Activated T-helper 2 cell treated with anti-CD3 and anti-CD28 coated beads, Interferon-gamma antibody, Interleukin-2, Interleukin-4, amounts not matched to agents 10 μg/mL and 5 μg/mL and 100 μg/mL, durations not matched to agents 14 hours and 24 hours and 36 hours (primary cell): ENCODE measurements around the gene PTPN7. TPM values are rescaled to one million over a fixed set of nuclear protein-coding genes. Genes with fewer than 3 reads are reported as not detected.
A peak's percentile ranks its signal among the peaks of the same experiment; 100 is the strongest.
"Not testable (repeated sequence)": the region's sequence is repeated elsewhere in the genome, so short reads cannot be mapped to it uniquely, and the experiment has no call there.

Experiments used
- DNase-seq: peaks from one replicate; pipeline ENCODE4 v3.0.0; 2021; ENCODE audit warnings: low spot score
- H3K27ac Mint-ChIP-seq: one replicate; pipeline ENCODE4 v1.8.0; 2021; ENCODE audit warnings: mixed read lengths
- H3K27me3 Mint-ChIP-seq: one replicate; pipeline ENCODE4 v1.8.0; 2021; ENCODE audit warnings: low read depth, mixed read lengths
- H3K36me3 Mint-ChIP-seq: one replicate; pipeline ENCODE4 v1.8.0; 2021; ENCODE audit warnings: low read depth, mixed read lengths
- H3K4me1 Mint-ChIP-seq: one replicate; pipeline ENCODE4 v1.8.0; 2021; ENCODE audit warnings: low read depth, mixed read lengths
- H3K4me3 Mint-ChIP-seq: one replicate; pipeline ENCODE4 v1.8.0; 2021; ENCODE audit warnings: low read depth, mild to moderate bottlenecking, moderate library complexity, mixed read lengths
- H3K9me3 Mint-ChIP-seq: one replicate; pipeline ENCODE4 v1.8.0; 2021; ENCODE audit warnings: mixed read lengths
- intact Hi-C: fragments of 100-400 bp; cut with micrococcal nuclease; formaldehyde crosslinking; loops from one replicate; pipeline ENCODE4 v1.15.1; 2023
- total RNA-seq: library from RNA; stranded (reverse); gene quantifications from 2 replicates; pipeline ENCODE4 v1.2.3, GENCODE V29; 2022

PTPN7 gene
- total RNA-seq, 1 donor from 2014 or later: 388 TPM

DNA sequence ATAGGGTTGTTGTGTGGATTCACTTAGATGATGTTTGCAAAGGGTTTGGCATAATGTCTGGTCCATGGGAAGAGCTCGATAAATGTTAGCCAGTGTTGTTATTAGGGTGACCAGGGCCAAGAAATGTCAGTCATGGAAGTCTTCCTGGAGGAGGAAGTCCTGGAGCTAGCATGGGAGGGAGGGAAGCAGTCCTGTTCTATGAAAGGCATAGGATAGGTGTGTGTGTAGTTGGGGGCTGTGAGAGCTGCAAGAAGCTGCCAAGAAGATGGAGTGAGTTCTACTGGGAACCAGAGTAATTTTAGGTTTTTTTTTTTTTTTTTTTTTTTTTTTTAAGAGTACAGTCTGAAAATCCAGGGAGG lies 37.9 kb upstream of the PTPN7 start:
- DNase-seq: no peak
- Mint-ChIP-seq H3K27ac (no peak overlapping the region), H3K9me3 (no peaks in the 10 kb centered on the region), H3K36me3 (no peaks in the 10 kb centered on the region), H3K4me3 (no peak overlapping the region), H3K4me1 (peaks cover 5% of the 10 kb centered on the region), H3K27me3 (peaks cover 47% of the 10 kb centered on the region)
- intact Hi-C loops: no loop called here

DNA sequence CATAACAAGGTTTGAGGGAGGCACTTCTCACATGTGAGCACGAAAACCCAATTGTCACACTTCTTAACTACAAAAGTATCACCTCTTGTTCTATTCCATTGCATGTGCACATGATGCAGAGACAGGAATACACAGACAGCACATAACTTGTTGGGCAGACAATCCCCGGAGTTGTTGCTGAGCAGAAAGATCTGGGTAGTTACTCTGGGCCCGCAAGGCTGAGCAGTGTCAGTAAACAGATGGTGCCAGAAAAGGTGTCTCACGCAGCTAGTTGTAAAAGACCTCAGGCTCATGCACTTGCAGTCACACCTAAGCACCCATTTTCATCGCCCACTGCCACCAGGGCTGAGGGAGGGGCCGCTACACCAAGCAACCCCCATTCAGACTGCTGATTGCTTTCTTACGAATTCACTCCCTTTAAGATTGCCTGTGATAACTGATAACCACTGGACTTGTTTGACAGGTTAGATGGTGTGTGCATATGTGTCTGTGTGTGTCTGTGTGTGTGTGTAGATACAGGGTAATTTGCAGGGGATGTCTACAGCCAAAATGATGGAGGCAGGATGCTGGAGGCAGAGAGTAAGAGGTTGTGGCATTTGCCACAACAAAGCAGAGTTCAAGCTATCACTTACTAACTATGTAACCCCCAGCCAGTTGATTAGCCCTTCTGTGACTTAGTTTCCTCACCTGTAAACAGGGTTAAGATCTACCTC lies 37.4 kb upstream of the PTPN7 start:
- Mint-ChIP-seq H3K4me3 (no peak overlapping the region), H3K27ac (no peak overlapping the region), H3K27me3 (peaks cover 48% of the 10 kb centered on the region), H3K9me3 (no peaks in the 10 kb centered on the region), H3K4me1 (peaks cover 5% of the 10 kb centered on the region), H3K36me3 (no peaks in the 10 kb centered on the region)
- intact Hi-C loops: no loop called here
- DNase-seq: no peak

DNA sequence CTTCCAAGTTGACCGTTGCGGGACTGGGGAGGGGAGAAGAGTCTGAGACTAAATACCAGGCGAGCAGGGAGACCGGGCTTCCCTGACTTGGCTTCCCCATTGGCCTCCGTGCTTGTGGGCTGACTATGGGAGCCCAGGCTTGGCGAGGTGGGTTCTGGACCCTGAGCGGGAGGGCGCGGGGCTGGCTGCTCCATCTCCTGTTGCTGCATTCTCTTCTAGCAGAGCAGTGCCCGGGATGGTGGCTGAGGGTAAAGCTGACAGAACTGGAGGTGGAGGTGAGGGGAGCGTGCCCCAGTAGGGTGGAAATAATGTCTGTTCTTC lies 33.9 kb upstream of the PTPN7 start:
- Mint-ChIP-seq H3K4me1 (no peaks in the 10 kb centered on the region), H3K4me3 (no peak overlapping the region), H3K36me3 (no peaks in the 10 kb centered on the region), H3K9me3 (no peaks in the 10 kb centered on the region), H3K27ac (no peak overlapping the region), H3K27me3 (peaks cover 40% of the 10 kb centered on the region)
- DNase-seq: no peak
- intact Hi-C loops: no loop called here

DNA sequence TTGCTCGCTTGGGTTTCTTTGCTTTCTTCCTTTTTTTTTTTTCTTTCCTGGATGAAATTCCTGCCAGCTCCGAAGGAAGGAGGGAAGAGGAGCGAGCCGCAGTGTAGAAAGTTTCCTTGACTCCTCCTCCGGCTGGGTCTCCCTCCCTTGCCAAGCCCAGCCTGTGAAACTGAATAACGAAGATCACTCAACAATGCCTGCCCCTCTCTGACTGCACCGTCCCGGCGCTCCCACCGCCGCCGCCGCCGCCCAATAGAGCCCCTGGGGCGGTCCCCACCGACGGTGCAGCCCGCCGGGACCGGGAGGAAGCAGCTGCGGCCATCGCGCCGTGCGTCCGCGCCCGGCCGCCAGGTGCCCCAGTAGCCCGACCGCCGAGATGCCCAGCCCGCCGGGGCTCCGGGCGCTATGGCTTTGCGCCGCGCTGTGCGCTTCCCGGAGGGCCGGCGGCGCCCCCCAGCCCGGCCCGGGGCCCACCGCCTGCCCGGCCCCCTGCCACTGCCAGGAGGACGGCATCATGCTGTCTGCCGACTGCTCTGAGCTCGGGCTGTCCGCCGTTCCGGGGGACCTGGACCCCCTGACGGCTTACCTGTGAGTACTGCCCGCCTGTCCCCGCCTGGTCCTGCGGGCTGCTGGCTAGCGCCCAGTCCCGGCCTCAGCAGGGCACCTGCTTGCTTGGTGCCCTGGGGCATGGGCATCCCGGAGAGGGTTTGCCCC lies 33.4 kb upstream of the PTPN7 start, which contains the start of gene LGR6:
Gene LGR6, plus strand, starts transcription at position 186 of the 714 bp plus-strand sequence. Its CDS starts 191 bp downstream, at position 377.
- DNase-seq: no peak
- Mint-ChIP-seq H3K27ac (no peak within 1 kb of the TSS), H3K9me3 (no peaks in the 10 kb centered on the region), H3K27me3 (peaks cover 40% of the 10 kb centered on the region), H3K36me3 (no peaks in the 10 kb centered on the region), H3K4me3 (no peak within 1 kb of the TSS), H3K4me1 (no peaks in the 10 kb centered on the region)
- intact Hi-C loops: no loop called here

DNA sequence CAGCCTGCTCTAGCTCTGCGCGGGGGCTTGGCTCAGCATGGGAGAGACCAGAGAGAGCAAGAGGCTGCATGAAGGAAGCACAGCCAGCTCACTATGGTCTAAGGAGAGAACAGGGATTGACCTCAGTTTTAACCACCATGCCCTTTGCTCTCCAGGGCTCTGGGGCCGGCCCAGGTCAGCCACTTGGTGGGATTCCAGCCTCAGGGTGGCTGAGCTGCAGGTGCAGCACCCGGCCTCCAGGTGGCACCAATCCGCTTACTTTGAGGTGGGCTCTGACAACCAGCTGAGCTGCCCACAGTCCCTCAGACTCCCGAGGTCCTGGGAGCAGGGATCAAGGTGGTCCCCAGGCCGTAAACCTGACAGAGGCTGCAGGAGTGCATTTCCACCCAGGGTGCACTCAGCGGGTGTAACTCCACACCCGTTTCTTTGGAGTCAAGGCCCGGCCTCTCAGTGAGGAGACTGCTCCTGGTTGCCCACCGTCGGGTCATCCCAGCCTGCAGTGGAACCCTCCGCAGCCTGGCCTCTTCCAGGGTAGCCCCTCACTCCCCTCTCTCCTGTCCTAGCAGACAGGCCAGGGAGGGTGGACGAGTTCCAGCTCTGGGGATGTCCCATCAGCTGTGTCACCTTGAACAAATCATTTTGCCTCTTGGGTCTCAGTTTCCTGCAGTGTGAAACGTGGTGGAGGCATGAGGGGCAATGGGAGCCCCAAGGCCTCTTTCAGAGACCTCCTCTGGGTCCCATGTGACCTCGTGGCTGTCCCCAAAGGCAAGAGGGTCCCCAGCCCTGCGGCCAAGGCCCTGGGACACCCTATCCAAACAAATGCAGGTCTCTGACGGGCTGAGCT lies 32.6 kb upstream of the PTPN7 start:
- Mint-ChIP-seq H3K36me3 (no peaks in the 10 kb centered on the region), H3K4me1 (no peaks in the 10 kb centered on the region), H3K9me3 (no peaks in the 10 kb centered on the region), H3K27me3 (peaks cover 37% of the 10 kb centered on the region), H3K27ac (no peak overlapping the region), H3K4me3 (no peak overlapping the region)
- intact Hi-C loops: loop anchor here (1.0 kb wide), 1 partner anchor 122 kb away; no protein-coding TSS in a partner anchor
- DNase-seq: peak; percentile 21

DNA sequence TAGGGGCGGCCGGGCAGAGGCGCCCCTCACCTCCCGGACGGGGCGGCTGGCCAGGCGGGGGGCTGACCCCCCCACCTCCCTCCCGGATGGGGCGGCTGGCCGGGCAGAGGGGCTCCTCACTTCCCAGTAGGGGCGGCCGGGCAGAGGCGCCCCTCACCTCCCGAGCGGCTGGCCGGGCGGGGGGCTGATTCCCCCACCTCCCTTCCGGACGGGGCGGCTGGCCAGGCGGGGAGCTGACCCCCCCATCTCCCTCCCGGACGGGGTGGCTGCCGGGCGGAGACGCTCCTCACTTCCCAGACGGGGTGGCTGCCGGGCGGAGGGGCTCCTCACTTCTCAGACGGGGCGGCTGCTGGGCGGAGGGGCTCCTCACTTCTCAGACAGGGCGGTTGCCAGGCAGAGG lies 31.0 kb upstream of the PTPN7 start:
- H3K9me3 Mint-ChIP-seq, H3K4me3 Mint-ChIP-seq, H3K27ac Mint-ChIP-seq, H3K36me3 Mint-ChIP-seq, intact Hi-C loops, H3K4me1 Mint-ChIP-seq, DNase-seq: not testable (repeated sequence)
- peaks cover 25% of the 10 kb centered on the region for H3K27me3 Mint-ChIP-seq

DNA sequence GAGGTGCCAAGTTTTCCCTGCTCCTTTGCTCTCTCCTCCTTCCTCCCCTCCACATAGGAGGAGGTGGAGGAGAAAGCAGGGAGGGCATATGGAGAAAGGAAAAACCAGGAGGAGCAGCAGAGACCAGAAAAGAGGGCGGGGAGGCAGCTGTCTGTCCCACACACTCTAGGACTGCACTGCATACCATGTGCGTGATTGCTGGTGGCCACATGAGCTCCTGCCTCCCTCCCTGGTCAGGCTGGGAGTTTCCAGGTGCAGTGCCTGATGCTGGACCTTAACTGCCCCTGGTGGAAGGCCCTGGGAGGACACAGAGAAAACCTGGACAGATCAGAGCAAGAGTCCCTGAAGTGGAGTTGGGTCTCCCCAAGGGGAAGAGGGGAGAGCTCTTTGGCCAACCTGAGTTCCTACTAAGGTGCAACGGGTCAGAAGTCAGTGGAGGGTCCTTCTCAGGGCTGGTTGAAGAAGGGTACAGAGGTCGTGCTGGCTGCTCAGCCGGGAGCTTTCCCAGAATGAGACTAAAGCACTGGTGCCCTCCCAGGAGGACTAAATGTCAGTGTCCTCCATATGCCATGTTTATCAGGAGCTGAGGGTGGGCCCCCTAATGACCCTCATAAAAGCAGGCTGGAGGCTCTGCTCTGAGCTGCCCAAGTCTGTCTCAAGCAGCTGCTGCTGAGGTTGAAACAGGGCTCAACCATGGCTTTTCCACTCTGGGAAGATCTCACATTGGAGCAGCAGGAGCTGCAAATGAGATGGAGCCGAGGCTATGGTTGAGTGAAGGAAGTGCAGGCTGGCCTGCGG lies 29.7 kb upstream of the PTPN7 start:
- Mint-ChIP-seq H3K36me3 (no peaks in the 10 kb centered on the region), H3K27ac (no peak overlapping the region), H3K4me1 (no peaks in the 10 kb centered on the region), H3K9me3 (no peaks in the 10 kb centered on the region), H3K4me3 (no peak overlapping the region), H3K27me3 (peaks cover 15% of the 10 kb centered on the region)
- DNase-seq: no peak
- intact Hi-C loops: no loop called here

DNA sequence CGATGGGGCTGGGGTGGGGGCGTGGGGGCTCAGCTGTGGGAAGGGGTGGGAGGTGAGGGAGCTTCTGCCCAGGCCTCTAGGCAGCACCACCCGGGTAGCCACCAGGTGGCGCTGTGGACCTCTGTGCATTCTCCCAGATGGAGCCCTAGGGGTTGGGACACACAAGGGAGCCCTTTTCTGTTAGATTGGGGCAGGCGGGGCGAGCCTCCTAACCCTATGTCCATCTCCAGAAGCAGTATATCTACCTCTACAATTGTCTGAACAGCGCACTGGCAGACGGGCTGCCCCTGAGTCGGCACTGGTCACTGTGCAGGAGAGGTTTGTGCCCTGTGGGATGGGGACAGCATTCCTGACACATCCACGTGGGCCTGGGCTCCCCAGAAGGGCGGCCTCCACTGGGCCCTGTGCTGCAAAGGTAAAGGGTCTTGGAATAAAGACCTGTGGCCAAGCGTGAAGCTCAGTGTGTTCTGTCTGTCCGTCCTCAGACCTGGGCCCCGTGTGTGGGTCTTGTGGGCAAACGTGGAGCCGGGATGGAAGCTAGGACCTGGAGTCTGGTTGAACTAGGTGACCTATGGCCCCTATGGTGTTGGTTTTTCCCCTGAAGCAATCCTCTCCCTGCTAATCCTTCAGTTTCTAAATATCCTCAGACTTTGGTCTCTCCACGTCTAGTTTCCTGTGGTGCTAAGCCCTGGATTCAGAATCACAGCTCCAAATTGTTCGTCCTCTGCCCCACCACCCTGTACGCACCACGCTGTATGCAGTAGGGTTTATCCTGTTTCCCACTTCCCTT lies 28.8 kb upstream of the PTPN7 start:
- H3K27me3 Mint-ChIP-seq: peaks cover 6% of the 10 kb centered on the region
- DNase-seq: peak; percentile 57
- no peaks in the 10 kb centered on the region for H3K36me3 Mint-ChIP-seq
- H3K27ac Mint-ChIP-seq: no peak overlapping the region
- peaks cover 7% of the 10 kb centered on the region for H3K4me1 Mint-ChIP-seq
- H3K4me3 Mint-ChIP-seq: no peak overlapping the region
- no peaks in the 10 kb centered on the region for H3K9me3 Mint-ChIP-seq
- intact Hi-C loops: no loop called here

DNA sequence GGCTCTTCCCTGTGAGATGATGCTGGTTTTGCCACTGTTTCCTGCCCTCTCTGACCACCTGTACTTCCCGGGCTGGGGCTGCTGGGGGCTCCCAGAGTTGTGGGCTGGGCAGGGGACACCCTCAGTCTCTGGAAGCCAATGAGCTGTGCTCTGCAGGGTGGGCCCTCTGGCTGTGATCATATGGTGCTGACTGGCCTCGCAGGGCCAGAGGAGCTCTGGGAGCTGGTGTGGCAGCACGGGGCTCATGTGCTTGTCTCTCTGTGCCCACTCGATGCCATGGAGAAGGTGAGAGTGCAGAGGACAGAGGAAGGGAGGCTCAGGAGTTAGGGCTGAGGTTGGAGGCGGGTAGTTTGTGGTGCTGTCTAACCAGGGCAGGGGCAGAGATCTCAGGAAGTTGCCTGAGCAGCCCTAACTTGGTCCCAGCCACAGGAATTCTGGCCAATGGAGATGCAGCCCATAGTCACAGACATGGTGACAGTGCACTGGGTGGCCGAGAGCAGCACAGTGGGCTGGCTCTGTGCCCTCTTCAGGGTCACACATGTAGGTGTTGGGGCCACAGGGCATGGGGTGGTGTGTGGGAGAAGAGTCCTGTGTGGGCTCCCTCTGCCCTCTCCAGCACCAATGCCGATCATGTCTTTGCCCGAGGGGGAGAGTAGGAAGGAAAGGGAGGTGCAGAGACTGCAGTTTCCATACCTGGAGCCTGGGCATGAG lies 27.4 kb upstream of the PTPN7 start:
- no peak overlapping the region for H3K4me3 Mint-ChIP-seq
- no peak for DNase-seq
- H3K4me1 Mint-ChIP-seq: peaks cover 12% of the 10 kb centered on the region
- no peaks in the 10 kb centered on the region for H3K36me3 Mint-ChIP-seq
- H3K9me3 Mint-ChIP-seq: no peaks in the 10 kb centered on the region
- no peak overlapping the region for H3K27ac Mint-ChIP-seq
- no peaks in the 10 kb centered on the region for H3K27me3 Mint-ChIP-seq
- intact Hi-C loops: no loop called here

DNA sequence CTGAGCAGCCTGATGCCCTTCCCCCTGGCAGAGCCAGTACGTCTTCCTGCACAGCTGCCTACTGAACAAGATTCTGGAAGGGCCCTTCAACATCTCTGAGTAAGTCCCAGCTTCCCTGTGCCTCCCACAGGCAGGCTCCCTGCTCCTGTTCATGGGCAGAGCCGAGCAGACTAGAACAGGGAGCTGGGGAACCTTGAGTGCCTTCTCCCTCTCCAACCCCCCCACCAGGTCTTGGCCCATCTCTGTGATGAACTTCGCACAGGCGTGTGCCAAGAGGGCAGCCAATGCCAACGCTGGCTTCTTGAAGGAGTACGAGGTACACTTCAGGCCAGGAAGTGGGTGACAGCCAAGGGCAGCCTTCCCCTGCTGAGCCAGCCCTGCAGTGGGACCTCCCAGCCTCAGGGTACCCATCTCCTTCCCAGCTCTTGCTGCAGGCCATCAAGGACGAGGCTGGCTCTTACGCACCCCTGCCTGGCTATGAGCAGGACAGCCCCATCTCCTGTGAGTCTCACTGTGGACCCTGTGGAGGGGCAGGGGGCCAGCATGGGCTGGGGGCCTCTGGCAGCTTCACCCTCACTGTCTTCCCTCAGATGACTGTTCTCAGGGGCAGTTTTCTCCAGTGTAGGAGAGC lies 26.8 kb upstream of the PTPN7 start:
- no peaks in the 10 kb centered on the region for H3K9me3 Mint-ChIP-seq
- intact Hi-C loops: no loop called here

DNA sequence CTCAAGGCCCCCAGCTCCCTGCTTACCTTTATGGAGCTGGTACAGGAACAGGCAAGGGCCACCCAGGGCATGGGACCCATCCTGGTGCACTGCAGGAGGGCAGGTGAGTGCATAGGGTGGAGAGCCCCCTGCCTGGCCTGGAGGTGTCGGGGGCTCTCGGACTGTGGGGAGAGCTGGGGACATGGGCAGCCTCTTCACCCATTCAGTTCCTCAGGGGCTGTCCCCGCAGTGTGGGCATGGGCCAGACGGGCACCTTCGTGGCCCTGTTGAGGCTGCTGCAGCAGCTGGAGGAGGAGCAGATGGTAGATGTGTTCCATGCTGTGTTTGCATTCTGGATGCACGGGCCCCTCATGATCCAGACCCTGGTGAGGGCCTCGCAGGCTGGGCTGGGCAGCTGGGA lies 25.9 kb upstream of the PTPN7 start:
- Mint-ChIP-seq H3K4me3 (no peak overlapping the region), H3K27me3 (no peaks in the 10 kb centered on the region), H3K27ac (no peak overlapping the region), H3K4me1 (peaks cover 12% of the 10 kb centered on the region), H3K36me3 (no peaks in the 10 kb centered on the region), H3K9me3 (no peaks in the 10 kb centered on the region)
- no peak for DNase-seq
- intact Hi-C loops: no loop called here

More for the DNA sequence above, 26.8 kb upstream of the PTPN7 start:
- no peak for DNase-seq
- H3K27ac Mint-ChIP-seq: no peak overlapping the region
- no peak overlapping the region for H3K4me3 Mint-ChIP-seq
- no peaks in the 10 kb centered on the region for H3K27me3 Mint-ChIP-seq
- peaks cover 12% of the 10 kb centered on the region for H3K4me1 Mint-ChIP-seq
- H3K36me3 Mint-ChIP-seq: no peaks in the 10 kb centered on the region
